Spleen (tissue), 11 donors: ENCODE data around the gene MEIS2. TPM values are rescaled to one million over a fixed set of nuclear protein-coding genes. Genes with fewer than 3 reads are reported as not detected.

Source experiments
- DNase-seq: peaks from one replicate; pipeline ENCODE4 v3.0.0-alpha.2; 2020
- H3K27ac ChIP-seq, 8 donors: fragments of 200-600 bp; sonication (generic) in 7 of 8; 1 replicate in 4 of 8; 2 replicates in 4 of 8; pipeline versions ENCODE4 v1.5.0 to v1.8.0; 2016 to 2021; ENCODE audit warnings: inconsistent platforms in 4 of 8, mild to moderate bottlenecking in 4 of 8, moderate library complexity in 1 of 8
- H3K27me3 ChIP-seq, 7 donors: fragments of 200-600 bp; sonication (generic) in 6 of 7; replicated peaks in 1 of 7; 1 replicate in 4 of 7; 2 replicates in 3 of 7; pipeline versions ENCODE4 v1.5.0 to v1.8.0; 2016 to 2021; ENCODE audit warnings: inconsistent platforms in 3 of 7, mild to moderate bottlenecking in 1 of 7
- H3K36me3 ChIP-seq, 6 donors: fragments of 200-600 bp; sonication (generic) in 5 of 6; 1 replicate in 4 of 6; 2 replicates in 2 of 6; pipeline versions ENCODE4 v1.5.0 to v1.8.0; 2016 to 2021; ENCODE audit warnings: inconsistent platforms in 2 of 6
- H3K4me1 ChIP-seq, 6 donors: fragments of 200-600 bp; sonication (generic) in 5 of 6; 1 replicate in 3 of 6; 2 replicates in 3 of 6; pipeline versions ENCODE4 v1.5.0 to v1.8.0; 2016 to 2021; ENCODE audit warnings: inconsistent platforms in 3 of 6
- H3K4me3 ChIP-seq, 8 donors: fragments of 200-600 bp; sonication (generic) in 7 of 8; 1 replicate in 4 of 8; 2 replicates in 4 of 8; pipeline versions ENCODE4 v1.5.0 to v1.8.0; 2016 to 2021; ENCODE audit warnings: inconsistent platforms in 4 of 8, mild to moderate bottlenecking in 4 of 8, moderate library complexity in 2 of 8
- H3K9me3 ChIP-seq, 8 donors: fragments of 200-600 bp; sonication (generic) in 7 of 8; 1 replicate in 4 of 8; 2 replicates in 4 of 8; pipeline versions ENCODE4 v1.5.0 to v1.8.0; 2016 to 2021; ENCODE audit warnings: inconsistent platforms in 4 of 8
- POLR2A ChIP-seq, 3 donors: fragments of 450-650 bp; IDR thresholded peaks; one replicate each; pipeline ENCODE4 v1.5.1; 2017; ENCODE audit warnings: antibody characterized with exemption in 3 of 3, mild to moderate bottlenecking in 1 of 3
- POLR2AphosphoS5 ChIP-seq, 3 donors: sonication (generic); formaldehyde crosslinking; IDR thresholded peaks; one replicate each; pipeline ENCODE4 v1.5.1; 2017; ENCODE audit warnings: antibody characterized with exemption in 3 of 3
- WGBS, 5 donors: extraction: QIAGEN DNeasy Blood & Tissue Kit in 3 of 5; methylation state at CpG; one replicate each; pipeline versions ENCODE4 v1.1.5 to v1.1.7; 2013 to 2018; 5-methylcytosine and 5-hydroxymethylcytosine counted together
- intact Hi-C: fragments of 100-400 bp; cut with DNase I; formaldehyde crosslinking; loops from one replicate; pipeline ENCODE4 v1.15.0; 2023; ENCODE audit warnings: low total_unique reads
- polyA plus RNA-seq, 3 donors: library from polyadenylated mRNA; stranded (reverse); fragments of 200-250 nt; gene quantifications; one replicate each; pipeline ENCODE4 v1.2.1, GENCODE V29; 2013
- total RNA-seq, 7 donors: library from RNA; depleted of rRNA in 3 of 7; stranded (reverse); fragments of >200 nt in 3 of 7; fragmentation: NEBNext Ultra II Directional in 4 of 7; extraction: Animal tissue kit (Norgen Biotek cat#: 25700) in 4 of 7; gene quantifications; one replicate each; pipeline versions ENCODE4 v1.1.0 to v1.2.1, GENCODE V29; 2016 to 2021
- TF ChIP-seq, protein P1 (sequence below), 11 experiments: fragments of 200-600 bp in 7 of 11; fragments of 450-650 bp in 4 of 11; sonication (generic) in 4 of 11; IDR thresholded peaks in 8 of 11; conservative IDR thresholded peaks in 3 of 11; 1 replicate in 7 of 11; 2 replicates in 4 of 11; pipeline versions ENCODE4 v1.4.0 to v1.8.0; 2016 to 2021; ENCODE audit warnings: antibody characterized with exemption in 11 of 11, inconsistent platforms in 4 of 11, mild to moderate bottlenecking in 1 of 11
- donor health status: healthy with polysubstance abuse.
- donor health status: DM: no; HTN: no; CAD: no; lungs with moderate emphysema.
- donor health status: DM: no; HTN: no; CAD: no.
- donor health status: Bipolar disorder and iron deficiency.
- donor health status: healthy.
- donor health status: DM: no; HTN: no; CAD: no.
- donor health status: DM: yes; HTN: yes; CAD: no.

The MEIS2 gene
- total and polyA plus RNA-seq, 10 donors = 2.6 to 57.2 (median 23.5) TPM

DNA sequence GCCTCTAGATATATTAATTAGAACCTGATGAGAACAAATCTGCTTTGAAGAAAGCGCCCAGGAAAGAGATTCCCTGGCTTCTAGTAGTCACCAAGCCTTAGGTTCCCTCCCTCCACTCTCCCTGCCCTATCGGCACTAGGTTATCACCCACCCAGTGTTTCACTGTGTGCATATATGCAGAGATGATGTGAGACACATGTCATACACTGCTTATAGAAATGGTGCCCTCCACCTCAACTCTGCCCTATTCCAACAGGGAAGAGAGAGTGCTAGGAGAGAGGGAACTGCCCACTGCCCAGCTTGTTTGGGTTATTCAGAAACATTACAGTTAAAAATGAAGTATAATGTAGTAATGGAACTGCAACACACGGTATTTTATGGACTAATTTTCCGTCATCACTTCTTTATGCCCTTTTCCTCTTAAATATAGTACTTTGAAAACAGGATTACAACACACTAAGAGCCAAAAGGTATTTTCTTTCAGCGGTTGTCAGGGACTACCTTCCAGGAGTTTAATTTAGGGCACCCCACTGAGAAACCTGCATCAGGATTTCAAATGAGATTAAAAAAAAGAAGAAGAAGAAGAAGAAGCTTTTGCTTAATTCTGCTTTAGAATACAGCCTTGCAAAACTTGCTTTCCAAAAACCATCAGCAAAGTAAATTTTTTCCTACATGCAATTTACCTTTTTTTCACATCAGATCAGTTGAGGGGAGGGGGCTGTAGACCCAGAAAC, 55.3 kb downstream of the MEIS2 start:
- Histone ChIP-seq H3K4me1 (no peaks in the 10 kb centered on the region), H3K9me3 (no peaks in the 10 kb centered on the region), H3K4me3 (no peak overlapping the region), H3K27me3 (no peaks in the 10 kb centered on the region), H3K27ac (no peak overlapping the region), H3K36me3 (no peaks in the 10 kb centered on the region)
- no peak for DNase-seq
- intact Hi-C loops = no loop called here
- 83 to 87% (median 83%) methylated on average over 5 of the region's 5 CpGs for WGBS, 5 donors
- TF ChIP-seq POLR2AphosphoS5 (IDR thresholded peaks at IDR 0.05) = no peak

DNA sequence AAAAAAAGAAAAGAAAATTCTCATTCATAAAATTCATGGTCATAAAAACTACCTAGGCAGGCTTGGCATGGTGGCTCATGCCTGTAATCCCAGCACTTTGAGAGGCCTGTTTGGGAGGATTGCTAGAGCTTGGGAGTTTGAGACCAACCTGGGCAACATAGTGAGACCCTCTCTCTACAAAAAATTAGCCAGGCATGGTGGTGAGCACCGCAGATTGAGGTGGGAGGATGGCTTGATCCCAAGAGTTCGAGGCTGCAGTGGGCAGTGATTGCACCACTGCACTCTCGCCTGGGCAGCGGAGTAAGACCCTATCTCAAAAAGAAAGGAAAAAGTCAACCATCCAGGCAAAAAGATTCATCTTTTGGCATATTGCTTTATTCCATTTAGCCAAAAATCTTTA, 58.5 kb downstream of the MEIS2 start:
- DNase-seq = no peak
- intact Hi-C loops = no loop called here
- Histone ChIP-seq H3K27me3 (no peaks in the 10 kb centered on the region), H3K27ac (no peak overlapping the region), H3K4me3 (no peak overlapping the region), H3K36me3 (no peaks in the 10 kb centered on the region), H3K9me3 (no peaks in the 10 kb centered on the region), H3K4me1 (no peaks in the 10 kb centered on the region)
- TF ChIP-seq, protein P1, sequence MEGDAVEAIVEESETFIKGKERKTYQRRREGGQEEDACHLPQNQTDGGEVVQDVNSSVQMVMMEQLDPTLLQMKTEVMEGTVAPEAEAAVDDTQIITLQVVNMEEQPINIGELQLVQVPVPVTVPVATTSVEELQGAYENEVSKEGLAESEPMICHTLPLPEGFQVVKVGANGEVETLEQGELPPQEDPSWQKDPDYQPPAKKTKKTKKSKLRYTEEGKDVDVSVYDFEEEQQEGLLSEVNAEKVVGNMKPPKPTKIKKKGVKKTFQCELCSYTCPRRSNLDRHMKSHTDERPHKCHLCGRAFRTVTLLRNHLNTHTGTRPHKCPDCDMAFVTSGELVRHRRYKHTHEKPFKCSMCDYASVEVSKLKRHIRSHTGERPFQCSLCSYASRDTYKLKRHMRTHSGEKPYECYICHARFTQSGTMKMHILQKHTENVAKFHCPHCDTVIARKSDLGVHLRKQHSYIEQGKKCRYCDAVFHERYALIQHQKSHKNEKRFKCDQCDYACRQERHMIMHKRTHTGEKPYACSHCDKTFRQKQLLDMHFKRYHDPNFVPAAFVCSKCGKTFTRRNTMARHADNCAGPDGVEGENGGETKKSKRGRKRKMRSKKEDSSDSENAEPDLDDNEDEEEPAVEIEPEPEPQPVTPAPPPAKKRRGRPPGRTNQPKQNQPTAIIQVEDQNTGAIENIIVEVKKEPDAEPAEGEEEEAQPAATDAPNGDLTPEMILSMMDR (IDR thresholded peaks at IDR 0.05 in 8 of 11, conservative IDR thresholded peaks at IDR 0.05 in 3 of 11) = no peak
- TF ChIP-seq POLR2A (IDR thresholded peaks at IDR 0.05) (no peak), POLR2AphosphoS5 (IDR thresholded peaks at IDR 0.05) (no peak)
- 80 to 97% (median 89%) methylated on average over 4 of the region's 4 CpGs for WGBS, 5 donors

DNA sequence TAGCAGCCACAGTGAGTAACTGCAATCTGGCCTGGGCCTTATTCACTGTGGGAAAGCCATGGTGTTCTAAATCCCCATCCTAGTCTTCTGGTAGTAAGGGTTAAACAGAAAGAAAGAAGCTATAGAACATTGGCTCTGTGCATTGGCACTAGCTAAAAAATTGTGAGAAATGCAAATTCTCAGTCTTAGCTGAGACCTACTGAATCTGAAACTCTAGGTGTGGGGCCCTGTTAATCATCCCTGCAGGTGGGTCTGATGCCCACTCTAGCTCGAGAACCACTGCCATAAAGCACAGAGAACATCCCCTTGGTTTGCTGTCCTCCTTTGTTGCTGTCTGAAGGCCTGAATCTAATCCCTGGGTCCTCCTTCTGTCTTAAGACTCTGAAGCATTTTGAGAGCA, 59.3 kb downstream of the MEIS2 start:
- intact Hi-C loops = no loop called here
- 60 to 90% (median 76%) methylated on average over 1 of the region's 1 CpG for WGBS, 5 donors
- Histone ChIP-seq H3K4me3 (no peak overlapping the region), H3K4me1 (no peaks in the 10 kb centered on the region), H3K27ac (no peak overlapping the region), H3K36me3 (no peaks in the 10 kb centered on the region), H3K27me3 (no peaks in the 10 kb centered on the region), H3K9me3 (no peaks in the 10 kb centered on the region)
- no peak for DNase-seq
- TF ChIP-seq POLR2A (IDR thresholded peaks at IDR 0.05) (no peak), POLR2AphosphoS5 (IDR thresholded peaks at IDR 0.05) (no peak)
- TF ChIP-seq, protein P1 (IDR thresholded peaks at IDR 0.05 in 8 of 11, conservative IDR thresholded peaks at IDR 0.05 in 3 of 11) = no peak

DNA sequence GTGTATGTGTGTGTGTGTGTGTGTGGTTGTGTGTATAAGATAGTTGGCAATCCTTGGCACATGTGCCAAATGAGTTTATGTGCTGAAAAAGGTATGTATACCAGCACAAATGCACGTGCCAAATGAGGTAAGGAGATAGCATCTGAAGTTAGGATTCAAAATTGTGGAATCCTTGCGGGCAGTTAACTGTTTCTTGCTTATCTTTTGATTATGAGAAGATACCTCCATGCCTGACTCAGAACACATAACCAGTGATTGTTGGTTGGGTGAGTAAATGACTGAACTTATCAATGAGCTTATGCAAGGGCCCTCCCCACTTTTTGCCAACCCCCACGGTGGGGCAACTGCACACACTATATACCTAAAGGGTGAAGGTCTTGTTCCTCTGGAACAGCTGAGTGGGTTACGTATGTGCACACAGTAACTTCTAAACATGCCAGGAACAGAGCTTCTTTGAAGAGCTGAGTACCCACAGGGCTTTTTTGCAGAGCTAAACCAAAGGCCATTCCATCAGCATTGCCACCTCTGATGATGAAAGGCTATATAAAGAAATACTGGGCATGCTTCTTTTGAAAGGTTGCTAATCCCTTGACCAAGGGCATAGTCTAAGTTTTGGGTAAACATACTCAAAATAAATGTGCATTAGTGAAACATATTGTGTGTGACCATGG, 60.1 kb downstream of the MEIS2 start:
- no peak for TF ChIP-seq POLR2A (IDR thresholded peaks at IDR 0.05)
- TF ChIP-seq POLR2AphosphoS5 (IDR thresholded peaks at IDR 0.05) = no peak
- TF ChIP-seq, protein P1 (IDR thresholded peaks at IDR 0.05 in 8 of 11, conservative IDR thresholded peaks at IDR 0.05 in 3 of 11) = no peak
- intact Hi-C loops = no loop called here
- Histone ChIP-seq H3K27me3 (no peaks in the 10 kb centered on the region), H3K36me3 (no peaks in the 10 kb centered on the region), H3K27ac (no peak overlapping the region), H3K4me3 (no peak overlapping the region), H3K4me1 (no peaks in the 10 kb centered on the region), H3K9me3 (no peaks in the 10 kb centered on the region)
- no peak for DNase-seq
- 74 to 89% (median 83%) methylated on average over 4 of the region's 4 CpGs for WGBS, 5 donors
